HG03469 (cell line): ENCODE measurements around the gene THBS3.
"Not testable (repeated sequence)": the region's sequence is repeated elsewhere in the genome, so short reads cannot be mapped to it uniquely, and the experiment has no call there.

Experiments used
- ATAC-seq: cut with Tn5 transposase; IDR thresholded peaks from one replicate; pipeline ENCODE4 v1.9.1; 2021; ENCODE audit warnings: mild to moderate bottlenecking, moderate library complexity, moderate number of reproducible peaks; ENCODE audit not compliant: unreplicated experiment

Gene THBS3

GRCh38 chr1:155208541-155209311 lies 1.0 kb upstream of the THBS3 start, which contains the start of gene MTX1:
Gene MTX1, plus strand, starts transcription at chr1:155208695. Its CDS starts 110 bp downstream, at chr1:155208805.
- ATAC-seq: no peak

GRCh38 chr1:155206891-155207805 lies 549 bp downstream of the THBS3 start:
- no peak for ATAC-seq

- ATAC-seq: no peak
Measured at GRCh38 chr1:155205969-155206593, 1.6 kb downstream of the THBS3 start.

- no peak for ATAC-seq
Measured at GRCh38 chr1:155205035-155205434, 2.7 kb downstream of the THBS3 start.

- no peak for ATAC-seq
Measured at GRCh38 chr1:155202731-155203515, 4.8 kb downstream of the THBS3 start.

GRCh38 chr1:155202198-155202597 lies 5.5 kb downstream of the THBS3 start:
- ATAC-seq: no peak

- no peak for ATAC-seq
Measured at GRCh38 chr1:155200920-155201319, 6.8 kb downstream of the THBS3 start.

- ATAC-seq: no peak
Measured at GRCh38 chr1:155199792-155200191, 7.9 kb downstream of the THBS3 start.

- ATAC-seq: no peak
Measured at GRCh38 chr1:155198547-155198906, 9.2 kb downstream of the THBS3 start.

- no peak for ATAC-seq
Measured at GRCh38 chr1:155197901-155198546, 9.7 kb downstream of the THBS3 start.

- ATAC-seq: no peak
Measured at GRCh38 chr1:155196893-155197638, 10.6 kb downstream of the THBS3 start.

- no peak for ATAC-seq
Measured at GRCh38 chr1:155196103-155196892, 11.4 kb downstream of the THBS3 start.

- no peak for ATAC-seq
Measured at GRCh38 chr1:155195201-155196102, 12.2 kb downstream of the THBS3 start.

GRCh38 chr1:155193991-155194240 lies 13.8 kb downstream of the THBS3 start:
- ATAC-seq: not testable (repeated sequence)

- no peak for ATAC-seq
Measured at GRCh38 chr1:155193275-155193990, 14.3 kb downstream of the THBS3 start.

GRCh38 chr1:155192346-155193274 lies 15.1 kb downstream of the THBS3 start:
- ATAC-seq: no peak
